ENCODE data around the gene HPRT1. TPM values are rescaled to one million over a fixed set of nuclear protein-coding genes. Genes with fewer than 3 reads are reported as not detected.

The HPRT1 gene
- total RNA-seq, 4 donors from 2014 or later, result 3.2 to 9.1 (median 4.8) TPM

MicroRNAs within 50 kb of the gene (microRNA counts, 767-probe panel; counts per million panel counts)
- 0 to 358 counts per million in 2 donors for microRNA hsa-miR-424-5p
- 0 to 358 counts per million in 2 donors for microRNA hsa-miR-450a-5p
- 0 to 358 counts per million in 2 donors for microRNA hsa-miR-450b-3p
- microRNA hsa-miR-450b-5p, result 0 to 358 counts per million in 2 donors
- microRNA hsa-miR-503, result 0 to 358 counts per million in 2 donors
- microRNA hsa-miR-542-3p, result 0 to 358 counts per million in 2 donors
- 0 to 358 counts per million in 2 donors for microRNA hsa-miR-542-5p

Small RNAs within 50 kb of the gene (microRNA-seq; reads per million reads assigned to microRNA genes)
- 1,864 to 2,832 reads per million in 2 donors for gene MIR424 (ENCODE audit: borderline number of aligned reads in 1 of 2, borderline replicate concordance in 2 of 2)
- gene MIR450A1 (ENCODE audit: borderline number of aligned reads in 1 of 2, borderline replicate concordance in 2 of 2), result 0 to 0.68 reads per million in 2 donors
- 1.4 to 3.4 reads per million in 2 donors for gene MIR450A2 (ENCODE audit: borderline number of aligned reads in 1 of 2, borderline replicate concordance in 2 of 2)
- 3.4 to 4.1 reads per million in 2 donors for gene MIR450B (ENCODE audit: borderline number of aligned reads in 1 of 2, borderline replicate concordance in 2 of 2)
- gene MIR503 (ENCODE audit: borderline number of aligned reads in 1 of 2, borderline replicate concordance in 2 of 2), result 2.3 to 7.5 reads per million in 2 donors
- gene MIR542 (ENCODE audit: borderline number of aligned reads in 1 of 2, borderline replicate concordance in 2 of 2), result 4.1 to 18.7 reads per million in 2 donors

Other genes with a start within 250 kb of the HPRT1 start
- 1 to 10 TPM in 1 of 4 donors, under 1 TPM in 3; 0.25 to 2.1 (median 0.51) TPM for gene CCDC160, start 223.0 kb upstream of the HPRT1 start, total RNA-seq
- gene PHF6, start 86.9 kb upstream of the HPRT1 start, total RNA-seq, result 10 to 100 TPM in 3 of 4 donors, 1 to 10 TPM in 1; 7.5 to 11.8 (median 10.3) TPM
- gene PLAC1, start 198.3 kb downstream of the HPRT1 start, total RNA-seq, result under 1 TPM in 3 of 4 donors, not detected in 1; 0.22 to 0.53 (median 0.23) TPM

Measured in lower leg skin (tissue), 4 donors.